DOHH2 (cell line): ENCODE results near the gene S100A8.

Experiments
- H3F3A ChIP-seq: fragments of 200-600 bp; sonication (generic), shearing (Covaris generic); 2 replicates; pipeline ENCODE4 v1.6.0; 2016; ENCODE audit warnings: antibody characterized with exemption, mild to moderate bottlenecking; ENCODE audit not compliant: control insufficient read depth, insufficient read depth
- H3K27ac ChIP-seq: fragments of 200-600 bp; sonication (generic); 2 replicates; pipeline ENCODE4 v1.5.1; 2014; ENCODE audit warnings: low read depth, mild to moderate bottlenecking, low read length, moderate library complexity
- H3K27me3 ChIP-seq: fragments of 200-600 bp; sonication (generic); 2 replicates; pipeline ENCODE4 v1.6.1; 2014; ENCODE audit warnings: mild to moderate bottlenecking, low read length, mixed read lengths; ENCODE audit not compliant: control insufficient read depth
- H3K36me3 ChIP-seq: fragments of 200-600 bp; sonication (generic); 2 replicates; pipeline ENCODE4 v1.6.1; 2014; ENCODE audit warnings: mild to moderate bottlenecking, low read length, moderate library complexity, mixed read lengths; ENCODE audit not compliant: control insufficient read depth
- H3K4me1 ChIP-seq: fragments of 200-600 bp; sonication (generic); 2 replicates; pipeline ENCODE4 v1.6.1; 2014; ENCODE audit warnings: mild to moderate bottlenecking, low read length, mixed read lengths; ENCODE audit not compliant: control insufficient read depth
- H3K4me2 ChIP-seq: fragments of 200-600 bp; sonication (generic); 2 replicates; pipeline ENCODE4 v1.6.0; 2014; ENCODE audit warnings: mild to moderate bottlenecking, low read length, moderate library complexity
- H3K4me3 ChIP-seq: fragments of 200-600 bp; sonication (generic); 2 replicates; pipeline ENCODE4 v1.5.1; 2014; ENCODE audit warnings: mild to moderate bottlenecking, low read length, mixed read lengths
- H3K79me2 ChIP-seq: fragments of 200-600 bp; sonication (generic); 2 replicates; pipeline ENCODE4 v1.6.1; 2014; ENCODE audit warnings: mild to moderate bottlenecking, low read length, mixed read lengths; ENCODE audit not compliant: control insufficient read depth
- H3K9me2 ChIP-seq: fragments of 200-600 bp; sonication (generic); replicated peaks from 2 replicates; pipeline ENCODE4 v1.6.1; 2014; ENCODE audit warnings: mild to moderate bottlenecking, low read length, mixed read lengths; ENCODE audit not compliant: control insufficient read depth
- H3K9me3 ChIP-seq: fragments of 200-600 bp; sonication (generic); 2 replicates; pipeline ENCODE4 v1.6.1; 2014; ENCODE audit warnings: antibody characterized with exemption, low read length, mixed read lengths; ENCODE audit not compliant: control insufficient read depth, insufficient read depth
- H4K20me1 ChIP-seq: fragments of 200-600 bp; sonication (generic); 2 replicates; pipeline ENCODE4 v1.6.0; 2014; ENCODE audit warnings: low read depth, mild to moderate bottlenecking, antibody characterized with exemption, low read length, moderate library complexity; ENCODE audit not compliant: control insufficient read depth, insufficient read depth
- CTCF ChIP-seq: fragments of 200-600 bp; sonication (generic); IDR thresholded peaks from one replicate; pipeline ENCODE4 v1.5.1; 2014; ENCODE audit warnings: antibody characterized with exemption, mild to moderate bottlenecking, low read depth, low read length; ENCODE audit not compliant: poor library complexity, severe bottlenecking
- EZH2phosphoT487 ChIP-seq: fragments of 200-600 bp; sonication (generic); IDR thresholded peaks from 2 replicates; pipeline ENCODE4 v1.6.1; 2017; ENCODE audit warnings: borderline replicate concordance, mild to moderate bottlenecking, antibody characterized with exemption, low read length, moderate library complexity, mixed read lengths

S100A8 gene

GRCh38 chr1:153397924-153398651, 7.2 kb upstream of the S100A8 start:
- Histone ChIP-seq H3K9me3 (no peaks in the 10 kb centered on the region), H3K27me3 (no peaks in the 10 kb centered on the region), H4K20me1 (no peaks in the 10 kb centered on the region), H3K79me2 (no peaks in the 10 kb centered on the region), H3K4me1 (no peaks in the 10 kb centered on the region), H3F3A (no peaks in the 10 kb centered on the region), H3K9me2 (no peaks in the 10 kb centered on the region), H3K4me2 (no peak overlapping the region), H3K27ac (no peak overlapping the region), H3K36me3 (no peaks in the 10 kb centered on the region), H3K4me3 (no peak overlapping the region)
- TF ChIP-seq EZH2phosphoT487 (no peak), CTCF (no peak)

- Histone ChIP-seq H4K20me1 (no peaks in the 10 kb centered on the region), H3K9me3 (no peaks in the 10 kb centered on the region), H3K9me2 (no peaks in the 10 kb centered on the region), H3F3A (no peaks in the 10 kb centered on the region), H3K27ac (no peak overlapping the region), H3K4me1 (no peaks in the 10 kb centered on the region), H3K36me3 (no peaks in the 10 kb centered on the region), H3K27me3 (no peaks in the 10 kb centered on the region), H3K4me2 (no peak overlapping the region), H3K79me2 (no peaks in the 10 kb centered on the region), H3K4me3 (no peak overlapping the region)
- no peak for TF ChIP-seq CTCF
- no peak for TF ChIP-seq EZH2phosphoT487
Measured at GRCh38 chr1:153397051-153397923, 6.4 kb upstream of the S100A8 start.

GRCh38 chr1:153396461-153396860, 5.6 kb upstream of the S100A8 start:
- TF ChIP-seq CTCF (no peak), EZH2phosphoT487 (no peak)
- Histone ChIP-seq H3K4me2 (no peak overlapping the region), H3K36me3 (no peaks in the 10 kb centered on the region), H3K4me3 (no peak overlapping the region), H3K4me1 (no peaks in the 10 kb centered on the region), H3K27ac (no peak overlapping the region), H3K27me3 (no peaks in the 10 kb centered on the region), H4K20me1 (no peaks in the 10 kb centered on the region), H3F3A (no peaks in the 10 kb centered on the region), H3K79me2 (no peaks in the 10 kb centered on the region), H3K9me2 (no peaks in the 10 kb centered on the region), H3K9me3 (no peaks in the 10 kb centered on the region)
